HL-60 (cell line): ENCODE measurements around the gene TSHZ2.

ENCODE experiments used
- DNase-seq, 2 experiments: peaks; one replicate each; pipeline ENCODE4 v3.0.0-alpha.2; 2010 to 2020; ENCODE audit warnings: low read depth in 1 of 2, low spot score in 1 of 2
- H3K27ac ChIP-seq: fragments of 250-450 bp; sonication (Bioruptor Pico); replicated peaks from 2 replicates; pipeline ENCODE4 v1.5.1; 2020; ENCODE audit warnings: mild to moderate bottlenecking, moderate library complexity
- H3K27me3 ChIP-seq: fragments of 250-450 bp; sonication (Bioruptor Pico); 2 replicates; pipeline ENCODE4 v1.5.1; 2021; ENCODE audit warnings: mild to moderate bottlenecking, moderate library complexity; ENCODE audit not compliant: insufficient read depth, poor library complexity, severe bottlenecking
- H3K4me3 ChIP-seq: replicated peaks from 2 replicates; pipeline ENCODE4 v1.5.1; 2011; ENCODE audit warnings: mild to moderate bottlenecking, control low read depth, low read length; ENCODE audit not compliant: insufficient read depth
- GABPA ChIP-seq: IDR thresholded peaks from 2 replicates; pipeline ENCODE4 v1.6.1; 2012; ENCODE audit warnings: low read depth
- POLR2AphosphoS5 ChIP-seq: IDR thresholded peaks from 2 replicates; pipeline ENCODE4 v1.6.1; 2012; ENCODE audit warnings: low read depth
- SPI1 ChIP-seq: IDR thresholded peaks from 2 replicates; pipeline ENCODE4 v1.6.1; 2012; ENCODE audit warnings: low read depth, mild to moderate bottlenecking, borderline replicate concordance
- TF ChIP-seq, protein P1 (sequence below): IDR thresholded peaks from one replicate; pipeline ENCODE4 v1.5.1; 2011; ENCODE audit warnings: low read length, control low read depth, inconsistent platforms; ENCODE audit not compliant: insufficient read depth
- TF ChIP-seq, protein P2 (sequence below): IDR thresholded peaks from 2 replicates; pipeline ENCODE4 v1.6.1; 2012; ENCODE audit warnings: low read depth; ENCODE audit not compliant: insufficient replicate concordance

The TSHZ2 gene

DNA sequence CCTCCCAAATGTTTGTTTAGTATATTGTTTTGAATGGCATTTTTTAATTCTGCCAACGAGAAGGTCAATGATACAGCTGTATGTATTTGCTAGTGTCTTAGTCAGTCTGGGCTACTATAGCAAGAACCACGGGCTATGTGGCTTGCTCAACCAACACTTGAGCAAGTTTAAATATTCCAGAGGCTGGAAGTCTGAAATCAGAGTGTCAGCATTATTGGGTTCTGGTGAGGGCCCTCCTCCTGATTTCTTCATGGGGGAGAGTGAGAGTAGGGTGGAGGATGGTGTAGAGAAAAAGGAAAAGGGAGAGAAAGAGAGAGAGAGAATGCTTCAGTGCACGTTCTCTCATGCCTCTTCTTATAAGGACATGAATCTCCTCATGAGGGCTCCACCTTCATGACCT is 144.6 kb downstream of the TSHZ2 start:
- Histone ChIP-seq H3K27me3 (no peaks in the 10 kb centered on the region), H3K27ac (no peak overlapping the region), H3K4me3 (no peak overlapping the region)
- TF ChIP-seq POLR2AphosphoS5 (no peak), SPI1 (no peak), GABPA (no peak)
- TF ChIP-seq, protein P1, sequence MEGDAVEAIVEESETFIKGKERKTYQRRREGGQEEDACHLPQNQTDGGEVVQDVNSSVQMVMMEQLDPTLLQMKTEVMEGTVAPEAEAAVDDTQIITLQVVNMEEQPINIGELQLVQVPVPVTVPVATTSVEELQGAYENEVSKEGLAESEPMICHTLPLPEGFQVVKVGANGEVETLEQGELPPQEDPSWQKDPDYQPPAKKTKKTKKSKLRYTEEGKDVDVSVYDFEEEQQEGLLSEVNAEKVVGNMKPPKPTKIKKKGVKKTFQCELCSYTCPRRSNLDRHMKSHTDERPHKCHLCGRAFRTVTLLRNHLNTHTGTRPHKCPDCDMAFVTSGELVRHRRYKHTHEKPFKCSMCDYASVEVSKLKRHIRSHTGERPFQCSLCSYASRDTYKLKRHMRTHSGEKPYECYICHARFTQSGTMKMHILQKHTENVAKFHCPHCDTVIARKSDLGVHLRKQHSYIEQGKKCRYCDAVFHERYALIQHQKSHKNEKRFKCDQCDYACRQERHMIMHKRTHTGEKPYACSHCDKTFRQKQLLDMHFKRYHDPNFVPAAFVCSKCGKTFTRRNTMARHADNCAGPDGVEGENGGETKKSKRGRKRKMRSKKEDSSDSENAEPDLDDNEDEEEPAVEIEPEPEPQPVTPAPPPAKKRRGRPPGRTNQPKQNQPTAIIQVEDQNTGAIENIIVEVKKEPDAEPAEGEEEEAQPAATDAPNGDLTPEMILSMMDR: no peak
- TF ChIP-seq, protein P2, sequence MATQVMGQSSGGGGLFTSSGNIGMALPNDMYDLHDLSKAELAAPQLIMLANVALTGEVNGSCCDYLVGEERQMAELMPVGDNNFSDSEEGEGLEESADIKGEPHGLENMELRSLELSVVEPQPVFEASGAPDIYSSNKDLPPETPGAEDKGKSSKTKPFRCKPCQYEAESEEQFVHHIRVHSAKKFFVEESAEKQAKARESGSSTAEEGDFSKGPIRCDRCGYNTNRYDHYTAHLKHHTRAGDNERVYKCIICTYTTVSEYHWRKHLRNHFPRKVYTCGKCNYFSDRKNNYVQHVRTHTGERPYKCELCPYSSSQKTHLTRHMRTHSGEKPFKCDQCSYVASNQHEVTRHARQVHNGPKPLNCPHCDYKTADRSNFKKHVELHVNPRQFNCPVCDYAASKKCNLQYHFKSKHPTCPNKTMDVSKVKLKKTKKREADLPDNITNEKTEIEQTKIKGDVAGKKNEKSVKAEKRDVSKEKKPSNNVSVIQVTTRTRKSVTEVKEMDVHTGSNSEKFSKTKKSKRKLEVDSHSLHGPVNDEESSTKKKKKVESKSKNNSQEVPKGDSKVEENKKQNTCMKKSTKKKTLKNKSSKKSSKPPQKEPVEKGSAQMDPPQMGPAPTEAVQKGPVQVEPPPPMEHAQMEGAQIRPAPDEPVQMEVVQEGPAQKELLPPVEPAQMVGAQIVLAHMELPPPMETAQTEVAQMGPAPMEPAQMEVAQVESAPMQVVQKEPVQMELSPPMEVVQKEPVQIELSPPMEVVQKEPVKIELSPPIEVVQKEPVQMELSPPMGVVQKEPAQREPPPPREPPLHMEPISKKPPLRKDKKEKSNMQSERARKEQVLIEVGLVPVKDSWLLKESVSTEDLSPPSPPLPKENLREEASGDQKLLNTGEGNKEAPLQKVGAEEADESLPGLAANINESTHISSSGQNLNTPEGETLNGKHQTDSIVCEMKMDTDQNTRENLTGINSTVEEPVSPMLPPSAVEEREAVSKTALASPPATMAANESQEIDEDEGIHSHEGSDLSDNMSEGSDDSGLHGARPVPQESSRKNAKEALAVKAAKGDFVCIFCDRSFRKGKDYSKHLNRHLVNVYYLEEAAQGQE: no peak
- DNase-seq: no peak

DNA sequence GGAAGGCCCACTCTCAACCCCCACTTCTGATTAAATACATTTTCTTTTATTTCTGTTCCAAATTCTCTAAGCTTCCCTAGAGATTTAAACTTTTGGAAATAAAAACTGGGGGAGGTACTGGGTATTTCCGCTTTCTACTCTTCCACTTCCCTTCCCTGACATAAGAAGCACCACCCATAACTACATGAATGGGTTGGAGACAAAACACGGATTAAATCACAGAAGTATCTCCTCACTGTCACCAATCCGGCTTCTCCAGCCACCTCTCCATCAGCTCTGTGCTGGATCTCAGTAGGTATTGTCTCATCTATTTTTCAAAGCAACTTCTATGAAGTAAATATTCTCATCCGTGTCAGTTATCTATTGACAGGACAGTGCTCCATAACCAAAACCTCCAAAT is 150.7 kb downstream of the TSHZ2 start:
- no peak for TF ChIP-seq POLR2AphosphoS5
- TF ChIP-seq, protein P2: no peak
- TF ChIP-seq, protein P1: no peak
- TF ChIP-seq GABPA: no peak
- TF ChIP-seq SPI1: no peak
- no peaks in the 10 kb centered on the region for H3K27me3 ChIP-seq
- no peak overlapping the region for H3K27ac ChIP-seq
- H3K4me3 ChIP-seq: no peak overlapping the region
- no peak for DNase-seq

DNA sequence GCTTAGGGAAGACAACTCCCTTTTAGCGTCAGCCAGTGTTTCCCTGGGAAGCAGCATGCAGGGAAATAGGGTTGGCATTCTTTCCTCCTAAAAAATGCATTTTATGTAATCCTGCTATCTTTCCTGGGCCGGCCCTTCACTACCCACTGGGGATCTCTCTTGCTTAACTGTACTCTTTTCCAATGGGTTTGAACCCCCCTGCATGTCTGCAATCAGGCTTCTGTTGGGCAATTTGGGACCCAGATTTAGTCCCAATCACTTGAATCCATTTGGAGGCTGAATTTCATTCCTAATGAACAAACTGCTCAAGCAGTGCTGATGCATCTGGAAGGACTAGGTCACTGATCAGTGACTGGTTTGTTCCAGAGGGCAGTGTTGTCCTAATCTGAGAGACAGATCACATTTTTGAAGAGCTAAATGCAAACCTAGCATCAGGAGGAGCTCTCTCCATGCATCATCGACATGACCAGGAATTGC is 152.0 kb downstream of the TSHZ2 start:
- no peak for TF ChIP-seq SPI1
- TF ChIP-seq, protein P1: no peak
- TF ChIP-seq, protein P2: no peak
- no peak for TF ChIP-seq GABPA
- no peak for TF ChIP-seq POLR2AphosphoS5
- no peaks in the 10 kb centered on the region for H3K27me3 ChIP-seq
- H3K27ac ChIP-seq: no peak overlapping the region
- DNase-seq: no peak
- no peak overlapping the region for H3K4me3 ChIP-seq
